Small intestine (tissue), 7 donors: ENCODE measurements around the gene TRMO. TPM values are rescaled to one million over a fixed set of nuclear protein-coding genes. Genes with fewer than 3 reads are reported as not detected.
"Not testable (repeated sequence)": the region's sequence is repeated elsewhere in the genome, so short reads cannot be mapped to it uniquely, and the experiment has no call there.

Experiments
- DNase-seq, 2 donors: peaks; one replicate each; pipeline versions ENCODE4 v3.0.0 to v3.0.0-alpha.2; 2013
- FAIRE-seq: peaks from 2 replicates; lab custom pipeline; 2012; peaks lifted over from hg19 to GRCh38; lab: Jason Lieb, UNC
- H3K27ac ChIP-seq, 3 donors: one replicate each; pipeline ENCODE4 v1.5.1; 2013; ENCODE audit warnings: low read length in 2 of 3, mild to moderate bottlenecking in 2 of 3, control low read depth in 1 of 3, inconsistent platforms in 1 of 3, low read depth in 1 of 3, moderate library complexity in 1 of 3
- H3K27me3 ChIP-seq, 3 donors: one replicate each; pipeline ENCODE4 v1.6.1; 2013; ENCODE audit warnings: low read length in 3 of 3, inconsistent platforms in 1 of 3; ENCODE audit not compliant: control insufficient read depth in 3 of 3, insufficient read depth in 3 of 3
- H3K36me3 ChIP-seq, 3 donors: one replicate each; pipeline ENCODE4 v1.6.1; 2013; ENCODE audit warnings: low read length in 3 of 3, inconsistent platforms in 1 of 3, low read depth in 1 of 3, mild to moderate bottlenecking in 1 of 3, moderate library complexity in 1 of 3; ENCODE audit not compliant: control insufficient read depth in 3 of 3, insufficient read depth in 2 of 3
- H3K4me1 ChIP-seq, 3 donors: one replicate each; pipeline ENCODE4 v1.6.1; 2013; ENCODE audit warnings: low read length in 2 of 3, inconsistent platforms in 1 of 3, low read depth in 1 of 3, mild to moderate bottlenecking in 1 of 3, moderate library complexity in 1 of 3; ENCODE audit not compliant: control insufficient read depth in 3 of 3, insufficient read depth in 2 of 3
- H3K4me3 ChIP-seq, 3 donors: one replicate each; pipeline ENCODE4 v1.5.1; 2013; ENCODE audit warnings: low read length in 3 of 3, control low read depth in 1 of 3, inconsistent platforms in 1 of 3, low read depth in 1 of 3, mild to moderate bottlenecking in 1 of 3, moderate library complexity in 1 of 3
- H3K9me3 ChIP-seq, 2 donors: one replicate each; pipeline ENCODE4 v1.6.1; 2013; ENCODE audit warnings: low read depth in 1 of 2, low read length in 1 of 2; ENCODE audit not compliant: control insufficient read depth in 2 of 2, insufficient read depth in 1 of 2
- WGBS, 3 donors: extraction: QIAGEN DNeasy Blood & Tissue Kit; methylation state at CpG; one replicate each; pipeline ENCODE4 v1.1.7; 2013; 5-methylcytosine and 5-hydroxymethylcytosine counted together
- polyA plus RNA-seq, 4 donors: library from polyadenylated mRNA; stranded (reverse) in 3 of 4; unstranded in 1 of 4; fragments of 200-250 nt in 3 of 4; fragments of 120-200 nt in 1 of 4; gene quantifications; one replicate each; pipeline versions ENCODE4 v1.2.1 to v1.2.3, GENCODE V29; 2013
- donor health status: healthy with polysubstance abuse.
- donor health status: control.
- donor health status: control.
- donor health status: Bipolar disorder and iron deficiency.
- donor health status: healthy.

Gene TRMO
- polyA plus RNA-seq, 4 donors = 6.2 to 21.7 (median 10.0) TPM

- WGBS, 3 donors = 71 to 90% (median 75%) methylated on average over 2 of the region's 2 CpGs
- Histone ChIP-seq H3K36me3 (no peaks in the 10 kb centered on the region), H3K9me3 (no peaks in the 10 kb centered on the region), H3K4me1 (no peaks in the 10 kb centered on the region), H3K27me3 (no peaks in the 10 kb centered on the region), H3K4me3 (no peak overlapping the region), H3K27ac (no peak overlapping the region)
- no peak for FAIRE-seq
- DNase-seq = no peak
These were observed 39.1 kb upstream of the TRMO start for GRCh38 chr9:97961361-97961760.

GRCh38 chr9:97960678-97961328 lies 38.5 kb upstream of the TRMO start:
- H3K4me1 ChIP-seq, H3K27ac ChIP-seq, H3K27me3 ChIP-seq, DNase-seq, H3K36me3 ChIP-seq, FAIRE-seq, H3K9me3 ChIP-seq, H3K4me3 ChIP-seq: not testable (repeated sequence)
- WGBS, 3 donors = 75 to 82% (median 76%) methylated on average over 9 of the region's 9 CpGs

GRCh38 chr9:97959585-97959984 lies 37.3 kb upstream of the TRMO start:
- no peak overlapping the region for H3K4me3 ChIP-seq
- no peak for FAIRE-seq

GRCh38 chr9:97958812-97959511 lies 36.7 kb upstream of the TRMO start:
- Histone ChIP-seq H3K27ac (no peak overlapping the region), H3K4me1 (no peaks in the 10 kb centered on the region), H3K9me3 (no peaks in the 10 kb centered on the region), H3K27me3 (no peaks in the 10 kb centered on the region), H3K4me3 (no peak overlapping the region), H3K36me3 (no peaks in the 10 kb centered on the region)
- 72 to 79% (median 75%) methylated on average over 5 of the region's 5 CpGs for WGBS, 3 donors
- FAIRE-seq = no peak
- no peak for DNase-seq

More at GRCh38 chr9:97959585-97959984, 37.3 kb upstream of the TRMO start:
- no peaks in the 10 kb centered on the region for H3K27me3 ChIP-seq
- H3K9me3 ChIP-seq = no peaks in the 10 kb centered on the region
- no peaks in the 10 kb centered on the region for H3K4me1 ChIP-seq
- DNase-seq = no peak
- no peaks in the 10 kb centered on the region for H3K36me3 ChIP-seq
- H3K27ac ChIP-seq = no peak overlapping the region

GRCh38 chr9:97956331-97956730 lies 34.0 kb upstream of the TRMO start:
- no peaks in the 10 kb centered on the region for H3K27me3 ChIP-seq
- no peaks in the 10 kb centered on the region for H3K4me1 ChIP-seq
- FAIRE-seq (no peak), DNase-seq (no peak)
- H3K27ac ChIP-seq = no peak overlapping the region
- H3K36me3 ChIP-seq = no peaks in the 10 kb centered on the region
- no peaks in the 10 kb centered on the region for H3K9me3 ChIP-seq
- no peak overlapping the region for H3K4me3 ChIP-seq

- H3K27ac ChIP-seq = no peak overlapping the region
- H3K27me3 ChIP-seq = peaks cover 0 to 5% (median 2%) of the 10 kb centered on the region in 3 donors
- peaks cover 0 to 6% of the 10 kb centered on the region in 2 donors for H3K9me3 ChIP-seq
- H3K4me3 ChIP-seq = no peak overlapping the region
- FAIRE-seq = no peak
- no peaks in the 10 kb centered on the region for H3K36me3 ChIP-seq
- no peaks in the 10 kb centered on the region for H3K4me1 ChIP-seq
- DNase-seq = peak; percentile 54 to 67
These were observed 32.3 kb upstream of the TRMO start for GRCh38 chr9:97954550-97954989.

GRCh38 chr9:97950873-97951272 lies 28.6 kb upstream of the TRMO start:
- DNase-seq, H3K4me1 ChIP-seq, H3K27me3 ChIP-seq, H3K27ac ChIP-seq, H3K9me3 ChIP-seq, H3K36me3 ChIP-seq, H3K4me3 ChIP-seq, FAIRE-seq: not testable (repeated sequence)
- 77 to 88% (median 79%) methylated on average over 5 of the region's 5 CpGs for WGBS, 3 donors

- 34 to 62% (median 36%) methylated on average over 1 to 2 of the region's 2 CpGs for WGBS, 3 donors
- H3K27me3 ChIP-seq, H3K4me1 ChIP-seq, FAIRE-seq, H3K36me3 ChIP-seq, H3K27ac ChIP-seq, H3K4me3 ChIP-seq, DNase-seq, H3K9me3 ChIP-seq: not testable (repeated sequence)
These were observed 24.8 kb upstream of the TRMO start for GRCh38 chr9:97947094-97947493.
